ENCODE results near the gene LDLRAD4.

Gene LDLRAD4

DNA sequence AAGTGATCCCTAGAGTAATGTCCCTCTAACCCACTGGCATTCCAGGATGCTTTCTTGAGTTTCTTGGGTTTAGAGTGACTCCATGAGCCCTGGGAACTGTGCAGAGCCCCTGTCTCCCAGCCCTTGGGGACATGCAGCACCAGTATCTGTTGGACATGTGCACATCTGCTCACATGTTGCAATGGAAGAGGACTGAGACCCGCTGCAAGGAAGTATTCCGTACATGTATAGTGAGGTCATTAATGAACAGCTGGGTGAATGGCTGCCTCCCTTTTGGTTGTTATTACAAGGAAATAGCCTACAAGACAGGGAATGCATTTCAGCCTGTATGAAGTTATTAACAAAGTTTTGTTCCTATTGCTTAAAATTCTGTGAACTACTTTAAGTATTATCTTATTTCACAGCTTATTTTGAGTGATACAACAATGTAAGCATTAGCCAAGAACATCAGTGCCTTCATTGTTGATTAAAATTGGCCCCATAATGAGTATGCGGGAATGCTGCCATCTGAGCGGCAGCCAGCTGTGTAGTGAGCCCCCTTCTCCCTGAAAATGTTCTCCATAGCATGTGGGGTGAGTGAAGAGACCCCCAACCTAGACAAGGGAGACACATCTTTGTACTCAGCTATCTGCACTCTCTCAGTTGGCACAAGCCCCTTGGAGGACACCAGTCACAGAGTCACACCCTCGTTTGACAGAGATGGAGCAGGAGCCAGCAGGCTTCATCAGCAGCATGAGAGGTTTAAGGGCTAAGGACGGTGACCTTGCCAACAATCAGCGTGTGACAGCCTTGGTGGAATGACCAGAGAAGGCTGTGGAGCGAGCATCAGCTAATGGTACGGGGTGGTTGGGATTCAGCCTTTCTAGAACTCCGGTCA is 420.4 kb downstream of the LDLRAD4 start:
- FAIRE-seq (no peak), DNase-seq (ENCODE audit: insufficient read length, low spot score) (no peak)
- no peak for TF ChIP-seq POLR2A (IDR thresholded peaks at IDR 0.05; ENCODE audit: low read depth, low read length)

DNA sequence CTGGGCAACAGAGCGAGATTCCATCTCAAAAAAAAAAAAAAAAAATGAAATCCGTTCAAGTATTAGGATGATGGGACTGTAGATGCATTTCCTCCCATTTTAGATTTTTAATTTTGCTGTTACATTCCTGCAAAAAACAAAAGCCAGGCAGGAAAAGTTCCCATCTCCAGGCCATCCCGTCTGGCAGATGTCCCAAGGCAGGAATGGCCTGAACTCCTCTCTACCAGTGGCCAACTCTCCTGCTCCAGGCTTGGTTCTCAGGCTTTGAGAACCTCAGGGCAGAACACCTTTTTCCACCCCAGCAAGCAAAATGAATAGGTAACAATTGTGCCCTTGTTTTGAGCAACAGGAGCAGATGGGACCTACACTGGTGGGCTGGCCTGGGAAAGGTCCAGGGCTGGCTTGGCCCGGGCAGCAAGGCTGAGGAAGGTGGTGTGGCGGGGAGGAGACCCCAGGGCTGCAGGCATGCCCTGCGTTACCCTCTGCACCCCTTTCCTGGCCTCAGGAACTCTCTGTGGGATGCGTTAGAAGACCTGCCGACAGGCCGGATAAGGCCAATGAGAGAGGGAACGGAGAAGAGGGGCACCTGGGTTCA is 421.8 kb downstream of the LDLRAD4 start:
- DNase-seq (ENCODE audit: insufficient read length, low spot score), result no peak
- no peak for TF ChIP-seq POLR2A (IDR thresholded peaks at IDR 0.05; ENCODE audit: low read depth, low read length)
- FAIRE-seq, result no peak

DNA sequence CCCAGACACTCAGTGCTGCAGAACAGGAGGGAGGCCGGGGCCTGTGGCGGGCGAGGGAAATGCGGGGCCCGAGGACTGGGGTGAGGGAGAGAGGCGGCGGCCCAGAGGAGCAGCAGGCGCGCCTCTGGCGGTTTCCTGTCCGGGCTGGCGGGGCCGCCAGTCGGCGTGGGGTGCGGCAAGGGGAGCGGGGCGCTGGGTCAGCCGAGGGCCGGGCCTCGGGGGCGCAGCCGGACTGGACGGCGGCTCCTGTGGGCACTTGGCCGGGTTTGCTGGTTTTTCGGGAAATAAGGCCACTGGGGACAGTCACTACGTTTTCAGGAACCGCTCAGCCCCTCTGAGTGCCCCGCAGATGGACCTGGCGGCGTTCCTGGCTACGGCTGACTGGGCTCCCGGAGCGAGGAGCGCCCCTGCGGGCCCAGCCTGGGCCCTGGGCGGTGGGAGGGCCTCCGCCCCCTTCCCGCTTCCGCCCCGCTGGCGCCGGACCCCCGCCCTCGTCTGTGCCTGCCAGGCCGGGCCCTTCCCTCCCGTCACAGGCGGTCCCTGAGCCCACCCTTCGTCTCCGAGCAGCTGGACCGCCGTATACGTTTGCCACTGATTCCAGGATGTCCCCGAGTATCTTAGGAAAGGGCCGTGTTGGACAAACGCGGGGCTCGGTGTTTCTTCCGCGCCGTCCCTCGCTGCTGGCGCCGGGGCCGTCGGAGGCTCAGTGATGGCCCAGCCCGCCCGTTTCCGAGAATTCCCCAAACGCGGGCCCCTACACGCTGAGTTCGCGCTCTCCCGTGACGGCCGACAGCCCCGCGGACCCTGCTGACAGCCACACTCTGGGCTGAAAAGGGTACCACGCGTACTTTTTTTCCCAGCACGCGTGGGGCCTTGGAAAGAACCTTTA is 423.2 kb downstream of the LDLRAD4 start:
- DNase-seq (ENCODE audit: insufficient read length, low spot score) (no peak), FAIRE-seq (no peak)
- TF ChIP-seq POLR2A (IDR thresholded peaks at IDR 0.05; ENCODE audit: low read depth, low read length), result no peak

DNA sequence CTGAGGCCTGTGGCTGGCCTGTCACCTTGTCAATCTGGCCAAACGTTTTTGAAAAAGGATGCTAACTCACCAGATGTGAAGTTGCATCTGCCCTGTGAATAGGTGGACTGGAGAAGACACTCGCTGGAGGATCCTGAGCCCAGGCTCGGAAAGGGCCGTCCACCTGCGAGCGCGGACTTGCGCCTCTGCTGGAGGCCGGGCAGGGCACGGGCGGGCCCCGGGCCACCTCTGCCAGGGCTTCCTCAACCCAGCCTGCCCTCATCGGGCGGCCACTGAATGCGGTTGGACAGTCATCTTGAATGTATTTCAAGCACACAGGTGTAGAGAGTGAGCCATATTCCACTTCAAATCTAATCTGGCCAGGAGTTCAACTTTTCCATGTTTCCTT is 423.9 kb downstream of the LDLRAD4 start:
- FAIRE-seq, result no peak
- no peak for DNase-seq (ENCODE audit: insufficient read length, low spot score)
- no peak for TF ChIP-seq POLR2A (IDR thresholded peaks at IDR 0.05; ENCODE audit: low read depth, low read length)

DNA sequence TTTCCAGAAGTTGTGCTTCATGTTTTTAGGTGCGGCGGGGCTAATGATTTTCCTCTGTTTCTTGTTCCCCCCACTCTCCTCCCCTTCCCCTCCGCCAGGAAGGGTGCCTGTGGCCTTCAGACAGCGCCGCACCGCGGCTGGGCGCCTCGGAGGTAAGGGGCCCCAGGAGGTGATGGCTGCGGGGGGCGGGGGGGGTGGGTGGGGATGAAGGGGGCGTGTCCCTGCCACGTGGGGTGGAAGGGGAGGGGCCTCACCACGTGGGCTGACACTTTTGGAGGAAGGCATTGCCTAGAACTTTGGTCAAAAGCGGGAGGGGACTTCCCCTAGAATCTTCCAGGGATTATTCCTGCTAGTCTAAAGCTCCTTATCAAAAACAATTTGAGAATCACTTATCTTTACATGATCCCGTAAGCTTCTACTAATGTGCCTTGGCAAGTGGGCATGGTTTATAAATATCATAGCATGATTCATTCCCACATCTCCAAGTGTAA is 424.7 kb downstream of the LDLRAD4 start:
- no peak for FAIRE-seq
- DNase-seq (ENCODE audit: insufficient read length, low spot score), result no peak
- TF ChIP-seq POLR2A (IDR thresholded peaks at IDR 0.05; ENCODE audit: low read depth, low read length), result no peak

DNA sequence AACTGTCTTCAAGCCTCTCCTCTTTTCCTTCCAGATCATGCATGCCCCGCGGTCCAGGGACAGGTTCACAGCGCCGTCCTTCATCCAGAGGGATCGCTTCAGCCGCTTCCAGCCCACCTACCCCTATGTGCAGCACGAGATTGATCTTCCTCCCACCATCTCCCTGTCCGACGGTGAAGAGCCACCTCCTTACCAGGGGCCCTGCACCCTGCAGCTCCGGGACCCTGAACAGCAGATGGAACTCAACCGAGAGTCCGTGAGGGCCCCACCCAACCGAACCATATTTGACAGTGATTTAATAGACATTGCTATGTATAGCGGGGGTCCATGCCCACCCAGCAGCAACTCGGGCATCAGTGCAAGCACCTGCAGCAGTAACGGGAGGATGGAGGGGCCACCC is 426.5 kb downstream of the LDLRAD4 start:
- no peak for DNase-seq (ENCODE audit: insufficient read length, low spot score)
- FAIRE-seq, result no peak
- no peak for TF ChIP-seq POLR2A (IDR thresholded peaks at IDR 0.05; ENCODE audit: low read depth, low read length)

DNA sequence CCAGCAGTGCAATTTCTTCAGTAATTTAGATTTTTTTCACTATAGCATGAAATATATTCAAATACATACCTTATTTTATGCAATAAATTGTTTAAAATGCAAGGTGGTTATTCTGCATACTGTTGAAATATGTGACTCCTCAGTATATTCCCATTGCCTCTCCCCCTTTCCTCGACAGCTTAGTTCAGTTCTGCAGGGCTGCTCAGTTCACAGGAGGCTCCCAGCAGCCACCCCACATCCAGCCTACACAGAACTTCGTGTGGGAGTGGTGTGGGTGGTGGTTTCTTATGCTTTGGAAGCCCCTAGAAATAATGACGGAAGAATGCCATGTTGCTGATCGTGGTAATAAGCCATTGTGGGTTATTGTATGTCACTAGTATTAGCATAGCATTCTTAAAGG is 428.1 kb downstream of the LDLRAD4 start:
- TF ChIP-seq POLR2A (IDR thresholded peaks at IDR 0.05; ENCODE audit: low read depth, low read length), result no peak
- FAIRE-seq (no peak), DNase-seq (ENCODE audit: insufficient read length, low spot score) (no peak)

DNA sequence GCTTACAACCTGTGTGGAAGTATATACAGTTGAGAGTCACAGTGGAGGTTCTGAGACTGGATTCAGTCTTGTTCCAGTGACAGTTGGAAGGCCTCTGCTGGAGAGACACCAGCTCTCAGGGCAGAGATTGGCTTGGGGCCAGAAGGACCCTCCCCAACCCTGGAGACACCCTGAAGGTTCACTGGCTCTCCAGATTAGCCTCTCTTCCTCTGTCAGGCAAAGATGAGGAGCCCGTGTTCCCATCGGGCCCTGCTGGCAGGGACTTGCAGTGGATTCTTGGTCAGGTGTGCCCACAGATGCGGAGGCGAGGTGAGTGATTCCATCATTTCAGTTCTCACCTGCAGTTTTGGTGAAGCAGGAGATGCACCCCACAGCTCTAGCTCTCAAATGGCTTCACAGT is 429.2 kb downstream of the LDLRAD4 start:
- FAIRE-seq (no peak), DNase-seq (ENCODE audit: insufficient read length, low spot score) (no peak)
- TF ChIP-seq POLR2A (IDR thresholded peaks at IDR 0.05; ENCODE audit: low read depth, low read length), result no peak

DNA sequence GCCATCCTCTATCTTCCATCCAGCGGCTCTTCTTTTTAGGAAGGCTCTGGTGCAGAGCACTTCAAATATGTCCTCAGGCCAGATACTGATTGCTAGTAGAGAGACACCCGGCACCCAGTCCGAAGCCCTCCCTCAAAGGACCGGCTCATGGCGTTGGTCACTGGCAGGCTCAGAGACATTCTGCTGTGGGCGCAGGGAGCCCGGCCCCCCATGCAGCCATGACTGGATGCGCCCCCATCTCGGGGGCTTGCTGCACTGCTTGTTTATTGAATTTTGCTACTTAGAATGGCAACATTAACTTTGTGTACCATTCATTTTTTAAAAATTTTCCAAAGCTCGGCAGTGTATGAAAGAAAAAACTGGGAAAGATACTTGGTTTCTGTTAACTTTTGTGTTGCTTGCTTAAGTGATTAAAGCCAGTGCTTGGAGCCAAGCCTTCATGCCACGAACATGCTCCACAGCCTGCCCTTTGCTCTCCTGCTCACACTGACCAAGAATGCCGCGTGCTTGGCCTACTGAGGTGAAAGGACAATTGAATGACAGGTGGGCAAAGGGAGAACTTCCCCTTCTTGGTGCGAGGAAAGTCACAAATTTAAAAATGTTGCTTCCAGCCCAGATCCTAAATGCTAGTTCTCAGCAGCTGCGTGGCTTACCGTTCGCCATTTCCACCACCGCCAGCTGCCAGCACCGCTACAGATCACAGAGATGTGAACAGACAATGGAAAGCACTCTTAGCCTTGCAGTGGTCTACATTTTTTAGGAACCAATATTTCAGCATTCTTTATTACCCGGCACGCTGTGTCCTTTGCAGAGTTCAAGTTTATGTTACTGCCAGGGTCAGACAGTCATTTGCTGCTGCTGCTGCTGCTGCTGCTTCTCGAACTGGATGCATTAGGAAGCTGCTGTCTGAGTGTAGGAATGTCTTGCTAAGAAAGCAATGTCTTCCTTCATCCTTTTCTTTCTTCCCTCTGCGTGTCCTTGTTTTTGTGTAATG is 431.1 kb downstream of the LDLRAD4 start:
- DNase-seq (ENCODE audit: insufficient read length, low spot score), result no peak
- TF ChIP-seq POLR2A (IDR thresholded peaks at IDR 0.05; ENCODE audit: low read depth, low read length), result no peak
- no peak for FAIRE-seq

DNA sequence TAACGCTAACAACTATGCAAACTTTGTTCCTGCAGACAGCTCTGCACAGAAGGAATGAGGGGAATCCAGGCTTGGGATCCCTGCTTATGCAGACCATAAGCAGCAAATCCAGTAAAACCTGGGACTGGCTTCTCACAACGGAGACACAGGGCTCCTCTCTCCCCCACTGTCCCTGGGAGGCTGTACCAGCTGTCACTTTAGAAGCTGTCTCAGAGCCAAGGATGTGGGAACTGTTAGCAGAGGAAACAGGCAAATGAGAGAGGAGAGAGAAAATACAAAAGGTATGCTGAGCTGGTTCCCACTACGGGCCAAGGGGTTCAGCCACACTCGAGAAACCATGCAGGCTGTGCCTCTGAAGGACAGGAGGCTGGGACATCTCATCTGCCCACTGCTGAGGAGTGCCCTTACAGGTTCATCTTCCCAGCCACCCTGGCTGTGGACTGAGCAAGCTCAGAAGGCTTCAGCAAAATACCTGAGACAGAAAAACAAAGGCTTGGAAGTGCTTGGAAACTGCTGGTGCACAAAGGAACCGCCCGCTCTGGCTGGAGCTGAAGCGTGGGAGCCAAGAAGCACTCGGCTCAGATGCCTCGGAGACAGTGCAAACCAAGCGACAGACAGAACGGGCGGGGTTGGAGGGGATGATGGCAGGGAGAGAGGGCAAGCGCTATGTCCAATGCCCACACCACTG is 435.3 kb downstream of the LDLRAD4 start:
- FAIRE-seq (no peak), DNase-seq (ENCODE audit: insufficient read length, low spot score) (no peak)
- TF ChIP-seq POLR2A (IDR thresholded peaks at IDR 0.05; ENCODE audit: low read depth, low read length), result no peak

DNA sequence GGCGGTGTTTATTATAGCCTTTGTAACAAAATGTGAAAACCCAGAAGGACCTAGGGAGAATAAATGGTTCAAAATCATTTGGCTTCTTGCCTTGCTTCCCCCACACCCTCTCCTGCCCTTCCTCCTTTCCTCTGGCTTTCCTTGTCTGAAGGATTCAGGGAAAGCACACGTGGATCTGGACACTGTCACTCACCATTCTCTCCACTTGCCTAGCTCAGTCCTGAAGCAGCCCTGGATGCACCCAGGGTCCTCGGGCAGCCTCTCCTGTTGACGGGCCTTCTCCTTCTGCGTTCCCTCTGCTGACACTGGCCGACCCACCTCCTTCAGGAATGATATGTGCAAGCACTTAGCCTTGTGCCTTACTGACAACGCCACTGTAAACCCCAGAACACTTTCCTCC is 439.4 kb downstream of the LDLRAD4 start:
- no peak for DNase-seq (ENCODE audit: insufficient read length, low spot score)
- no peak for TF ChIP-seq POLR2A (IDR thresholded peaks at IDR 0.05; ENCODE audit: low read depth, low read length)
- no peak for FAIRE-seq

DNA sequence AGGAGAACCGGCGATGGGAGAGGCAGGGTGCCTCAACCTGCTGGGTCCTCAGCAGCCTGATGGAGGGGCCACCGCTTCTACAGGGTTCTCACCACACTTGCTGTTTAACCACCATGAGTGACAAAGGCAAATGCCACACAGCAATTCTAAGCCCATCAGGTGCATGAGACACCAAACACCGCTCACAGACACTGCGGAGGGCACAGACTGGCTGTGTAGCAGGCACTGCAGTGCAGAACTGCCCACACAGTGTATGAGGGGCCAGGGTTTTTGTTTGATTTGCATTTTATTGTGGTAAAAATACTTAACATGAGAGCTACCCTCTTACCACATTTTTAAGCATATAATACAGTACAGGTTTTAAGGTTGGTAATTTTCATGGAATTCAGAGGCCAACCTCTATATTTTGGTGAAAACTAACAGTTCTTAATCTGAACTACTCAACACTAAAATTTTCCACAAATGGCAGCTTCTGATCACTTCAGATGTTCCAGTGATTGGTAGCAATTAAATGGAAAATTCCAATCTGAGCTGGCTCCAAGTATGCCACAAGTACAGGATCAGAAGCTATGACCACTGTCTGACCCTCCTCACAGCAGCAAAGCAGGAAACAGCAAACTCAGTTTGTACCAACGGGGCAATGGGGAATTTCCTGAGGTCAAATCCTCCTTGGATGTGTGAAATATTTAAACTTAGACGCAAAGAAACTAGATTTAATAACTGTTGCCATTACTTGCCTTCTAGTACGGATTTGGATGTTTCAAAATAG is 440.1 kb downstream of the LDLRAD4 start:
- no peak for TF ChIP-seq POLR2A (IDR thresholded peaks at IDR 0.05; ENCODE audit: low read depth, low read length)
- DNase-seq (ENCODE audit: insufficient read length, low spot score), result no peak
- FAIRE-seq, result no peak

All from H54 (cell line).